ENCODE data around the gene NMNAT1. TPM values are rescaled to one million over a fixed set of nuclear protein-coding genes. Genes with fewer than 3 reads are reported as not detected.

The NMNAT1 gene
- total RNA-seq, 1 experiment from 2014 or later, result 2.3 TPM

DNA sequence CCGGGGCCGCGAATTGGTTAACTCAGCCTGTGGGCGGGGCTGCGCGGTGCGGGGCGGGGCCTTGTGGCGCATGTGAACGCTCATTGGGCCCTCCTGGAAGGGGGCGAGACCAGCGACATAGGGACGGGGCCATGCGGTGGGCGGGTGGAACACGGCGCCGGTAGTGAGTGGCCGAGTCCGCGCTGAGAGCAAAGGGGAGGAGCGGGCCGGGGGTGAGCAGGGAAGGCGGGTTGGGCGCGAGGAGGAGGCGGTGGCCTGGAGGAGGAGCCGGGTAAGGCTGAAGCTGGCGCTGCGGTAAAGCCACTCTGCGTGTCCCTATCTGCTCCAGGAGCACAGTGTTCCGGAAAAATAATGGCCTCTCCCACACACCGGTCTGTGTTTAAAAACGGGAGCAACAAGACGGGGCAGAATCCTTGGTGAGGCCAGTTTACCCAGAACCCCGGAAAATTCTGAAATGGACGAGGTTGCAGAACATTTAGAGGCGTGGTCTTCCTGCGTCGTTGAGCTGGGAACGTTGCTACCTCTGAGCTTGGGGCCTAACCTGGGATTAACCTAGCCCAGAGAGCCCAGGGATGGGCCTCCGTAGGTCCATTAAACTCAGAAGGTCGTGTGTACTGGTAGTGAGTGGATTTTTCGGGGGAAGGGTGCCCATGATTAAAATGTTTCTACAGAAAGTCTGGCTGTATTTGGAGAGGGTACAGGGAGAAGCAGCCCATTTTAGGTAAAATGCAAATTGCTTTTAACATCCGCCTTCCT is 32.7 kb upstream of the NMNAT1 start:
- H3K9me3 Mint-ChIP-seq, result no peaks in the 10 kb centered on the region
- DNase-seq (ENCODE audit: low spot score) (peak; percentile 100), ATAC-seq (peak; percentile 98)
- POLR2A ChIA-PET, result interaction anchor here (0.6 to 1.2 kb wide), 4 partner anchors 33 to 299 kb away, joined by 3 to 4 read pairs (median 4); partner anchors contain the start of genes KIF1B, LZIC and NMNAT1
- no peaks in the 10 kb centered on the region for H3K36me3 Mint-ChIP-seq
- peak overlapping the region; percentile 99 for H3K27ac Mint-ChIP-seq
- no peaks in the 10 kb centered on the region for H3K27me3 Mint-ChIP-seq (ENCODE audit: low read depth)
- CTCF ChIA-PET, result interaction anchor here (0.8 to 1.2 kb wide), 10 partner anchors 19 to 520 kb away, joined by 3 to 6 read pairs (median 4); partner anchors contain the start of genes CENPS, KIF1B, LZIC and NMNAT1
- peaks cover 31% of the 10 kb centered on the region for H3K4me1 Mint-ChIP-seq
- peak overlapping the region; percentile 95 for H3K4me3 Mint-ChIP-seq
- TF ChIP-seq, protein P1, sequence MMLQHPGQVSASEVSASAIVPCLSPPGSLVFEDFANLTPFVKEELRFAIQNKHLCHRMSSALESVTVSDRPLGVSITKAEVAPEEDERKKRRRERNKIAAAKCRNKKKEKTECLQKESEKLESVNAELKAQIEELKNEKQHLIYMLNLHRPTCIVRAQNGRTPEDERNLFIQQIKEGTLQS (CRISPR knock-in tag; conservative IDR thresholded peaks at IDR 0.05), result no peak
- TF ChIP-seq SMAD3 (CRISPR knock-in tag; IDR thresholded peaks at IDR 0.05; ENCODE audit: borderline replicate concordance) (no peak), PREB (CRISPR knock-in tag; IDR thresholded peaks at IDR 0.05; ENCODE audit: borderline replicate concordance) (no peak), NR1H2 (CRISPR knock-in tag; IDR thresholded peaks at IDR 0.05) (no peak), SOX15 (CRISPR knock-in tag; IDR thresholded peaks at IDR 0.05) (no peak), JAZF1 (CRISPR knock-in tag; IDR thresholded peaks at IDR 0.05) (no peak), GTF2I (CRISPR knock-in tag; conservative IDR thresholded peaks at IDR 0.05) (no peak), MXD4 (CRISPR knock-in tag; IDR thresholded peaks at IDR 0.05; ENCODE audit: borderline replicate concordance) (no peak), GRHL2 (CRISPR knock-in tag; IDR thresholded peaks at IDR 0.05; ENCODE audit: insufficient replicate concordance, severe bottlenecking) (no peak), IRF2 (CRISPR knock-in tag; IDR thresholded peaks at IDR 0.05; ENCODE audit: borderline replicate concordance, low read depth) (no peak), E2F4 (CRISPR knock-in tag; IDR thresholded peaks at IDR 0.05; ENCODE audit: borderline replicate concordance, low read depth) (no peak), FOXJ3 (CRISPR knock-in tag; IDR thresholded peaks at IDR 0.05; ENCODE audit: borderline replicate concordance) (no peak), ZNF219 (CRISPR knock-in tag; IDR thresholded peaks at IDR 0.05; ENCODE audit: borderline replicate concordance) (no peak), KAT7 (CRISPR knock-in tag; IDR thresholded peaks at IDR 0.05; ENCODE audit: borderline replicate concordance) (no peak), ZNF416 (CRISPR knock-in tag; IDR thresholded peaks at IDR 0.05) (0 out of 2 replicates have a peak, but pooled peaks have one; percentile 52), ZBTB43 (CRISPR knock-in tag; IDR thresholded peaks at IDR 0.05) (no peak), CBFB (CRISPR knock-in tag; IDR thresholded peaks at IDR 0.05; ENCODE audit: low read depth) (no peak), NR2C2 (CRISPR knock-in tag; IDR thresholded peaks at IDR 0.05) (no peak), ZNF317 (CRISPR knock-in tag; IDR thresholded peaks at IDR 0.05; ENCODE audit: borderline replicate concordance, low read depth) (no peak), CREM (CRISPR knock-in tag; IDR thresholded peaks at IDR 0.05) (no peak), ZNF263 (CRISPR knock-in tag; IDR thresholded peaks at IDR 0.05; ENCODE audit: low read depth) (no peak), SMAD4 (CRISPR knock-in tag; IDR thresholded peaks at IDR 0.05) (no peak)
- TF ChIP-seq, protein P2, sequence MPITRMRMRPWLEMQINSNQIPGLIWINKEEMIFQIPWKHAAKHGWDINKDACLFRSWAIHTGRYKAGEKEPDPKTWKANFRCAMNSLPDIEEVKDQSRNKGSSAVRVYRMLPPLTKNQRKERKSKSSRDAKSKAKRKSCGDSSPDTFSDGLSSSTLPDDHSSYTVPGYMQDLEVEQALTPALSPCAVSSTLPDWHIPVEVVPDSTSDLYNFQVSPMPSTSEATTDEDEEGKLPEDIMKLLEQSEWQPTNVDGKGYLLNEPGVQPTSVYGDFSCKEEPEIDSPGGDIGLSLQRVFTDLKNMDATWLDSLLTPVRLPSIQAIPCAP (CRISPR knock-in tag; IDR thresholded peaks at IDR 0.05), result no peak
- TF ChIP-seq, protein P3, sequence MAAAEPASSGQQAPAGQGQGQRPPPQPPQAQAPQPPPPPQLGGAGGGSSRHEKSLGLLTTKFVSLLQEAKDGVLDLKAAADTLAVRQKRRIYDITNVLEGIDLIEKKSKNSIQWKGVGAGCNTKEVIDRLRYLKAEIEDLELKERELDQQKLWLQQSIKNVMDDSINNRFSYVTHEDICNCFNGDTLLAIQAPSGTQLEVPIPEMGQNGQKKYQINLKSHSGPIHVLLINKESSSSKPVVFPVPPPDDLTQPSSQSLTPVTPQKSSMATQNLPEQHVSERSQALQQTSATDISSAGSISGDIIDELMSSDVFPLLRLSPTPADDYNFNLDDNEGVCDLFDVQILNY (CRISPR knock-in tag; IDR thresholded peaks at IDR 0.05), result no peak
- TF ChIP-seq, protein P4, sequence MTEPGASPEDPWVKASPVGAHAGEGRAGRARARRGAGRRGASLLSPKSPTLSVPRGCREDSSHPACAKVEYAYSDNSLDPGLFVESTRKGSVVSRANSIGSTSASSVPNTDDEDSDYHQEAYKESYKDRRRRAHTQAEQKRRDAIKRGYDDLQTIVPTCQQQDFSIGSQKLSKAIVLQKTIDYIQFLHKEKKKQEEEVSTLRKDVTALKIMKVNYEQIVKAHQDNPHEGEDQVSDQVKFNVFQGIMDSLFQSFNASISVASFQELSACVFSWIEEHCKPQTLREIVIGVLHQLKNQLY (CRISPR knock-in tag; IDR thresholded peaks at IDR 0.05), result no peak
- TF ChIP-seq, protein P5, sequence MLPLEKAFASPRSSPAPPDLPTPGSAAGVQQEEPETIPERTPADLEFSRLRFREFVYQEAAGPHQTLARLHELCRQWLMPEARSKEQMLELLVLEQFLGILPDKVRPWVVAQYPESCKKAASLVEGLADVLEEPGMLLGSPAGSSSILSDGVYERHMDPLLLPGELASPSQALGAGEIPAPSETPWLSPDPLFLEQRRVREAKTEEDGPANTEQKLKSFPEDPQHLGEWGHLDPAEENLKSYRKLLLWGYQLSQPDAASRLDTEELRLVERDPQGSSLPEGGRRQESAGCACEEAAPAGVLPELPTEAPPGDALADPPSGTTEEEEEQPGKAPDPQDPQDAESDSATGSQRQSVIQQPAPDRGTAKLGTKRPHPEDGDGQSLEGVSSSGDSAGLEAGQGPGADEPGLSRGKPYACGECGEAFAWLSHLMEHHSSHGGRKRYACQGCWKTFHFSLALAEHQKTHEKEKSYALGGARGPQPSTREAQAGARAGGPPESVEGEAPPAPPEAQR (CRISPR knock-in tag; IDR thresholded peaks at IDR 0.05), result no peak
- TF ChIP-seq, protein P6, sequence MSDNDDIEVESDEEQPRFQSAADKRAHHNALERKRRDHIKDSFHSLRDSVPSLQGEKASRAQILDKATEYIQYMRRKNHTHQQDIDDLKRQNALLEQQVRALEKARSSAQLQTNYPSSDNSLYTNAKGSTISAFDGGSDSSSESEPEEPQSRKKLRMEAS (CRISPR knock-in tag; IDR thresholded peaks at IDR 0.05), result peak; percentile 55; the same call in 1 of the 2 replicates

All from WTC11 (cell line).